ENCODE data around the gene SLC25A21. TPM values are rescaled to one million over a fixed set of nuclear protein-coding genes. Genes with fewer than 3 reads are reported as not detected.

The SLC25A21 gene
- total RNA-seq, 6 experiments from 2014 or later = 0.09 to 0.37 (median 0.18) TPM; not detected in 1

GRCh38 chr14:36810209-36810608, 362.2 kb downstream of the SLC25A21 start:
- ATAC-seq = no peak
- H3K4me3 ChIP-seq = no peak overlapping the region
- no peak overlapping the region for H3K27ac ChIP-seq
- intact Hi-C loops (cut with DNase I) = no loop called here
- H3K36me3 ChIP-seq = no peaks in the 10 kb centered on the region
- 45% methylated on average over 2 of the region's 2 CpGs for WGBS (ENCODE audit: insufficient coverage, low coverage, low lambda C conversion rate, missing lambda C conversion rate)
- H3K27me3 ChIP-seq = no peaks in the 10 kb centered on the region
- H3K4me1 ChIP-seq = no peaks in the 10 kb centered on the region
- DNase-seq = no peak
- TF ChIP-seq CTCF (IDR thresholded peaks at IDR 0.05) = no peak
- TF ChIP-seq POLR2A (IDR thresholded peaks at IDR 0.05) = no peak
- no peaks in the 10 kb centered on the region for H3K9me3 ChIP-seq

GRCh38 chr14:36807727-36808126, 364.7 kb downstream of the SLC25A21 start:
- Histone ChIP-seq H3K9me3 (no peaks in the 10 kb centered on the region), H3K27ac (no peak overlapping the region), H3K27me3 (no peaks in the 10 kb centered on the region), H3K36me3 (no peaks in the 10 kb centered on the region), H3K4me1 (no peaks in the 10 kb centered on the region), H3K4me3 (no peak overlapping the region)
- ATAC-seq (no peak), DNase-seq (no peak)
- TF ChIP-seq POLR2A (IDR thresholded peaks at IDR 0.05) (no peak), CTCF (IDR thresholded peaks at IDR 0.05) (no peak)
- WGBS (ENCODE audit: insufficient coverage, low coverage, low lambda C conversion rate, missing lambda C conversion rate) = 41% methylated on average over 4 of the region's 4 CpGs
- intact Hi-C loops (cut with DNase I) = no loop called here

GRCh38 chr14:36805131-36805559, 367.3 kb downstream of the SLC25A21 start:
- H3K27me3 ChIP-seq = no peaks in the 10 kb centered on the region
- ATAC-seq (no peak), DNase-seq (no peak)
- no peak overlapping the region for H3K27ac ChIP-seq
- intact Hi-C loops (cut with DNase I) = no loop called here
- WGBS (ENCODE audit: insufficient coverage, low coverage, low lambda C conversion rate, missing lambda C conversion rate) = 12% methylated on average over 5 of the region's 6 CpGs
- H3K36me3 ChIP-seq = no peaks in the 10 kb centered on the region
- no peaks in the 10 kb centered on the region for H3K4me1 ChIP-seq
- TF ChIP-seq CTCF (IDR thresholded peaks at IDR 0.05) (no peak), POLR2A (IDR thresholded peaks at IDR 0.05) (no peak)
- H3K4me3 ChIP-seq = no peak overlapping the region
- H3K9me3 ChIP-seq = no peaks in the 10 kb centered on the region

- no peak for DNase-seq
- H3K4me3 ChIP-seq = no peak overlapping the region
- no peak for ATAC-seq
- H3K9me3 ChIP-seq = no peaks in the 10 kb centered on the region
- TF ChIP-seq CTCF (IDR thresholded peaks at IDR 0.05) = no peak
- no peak for TF ChIP-seq POLR2A (IDR thresholded peaks at IDR 0.05)
- no peaks in the 10 kb centered on the region for H3K4me1 ChIP-seq
- no peaks in the 10 kb centered on the region for H3K36me3 ChIP-seq
- intact Hi-C loops (cut with DNase I) = no loop called here
- H3K27ac ChIP-seq = no peak overlapping the region
- no peaks in the 10 kb centered on the region for H3K27me3 ChIP-seq
- WGBS (ENCODE audit: insufficient coverage, low coverage, low lambda C conversion rate, missing lambda C conversion rate) = 67% methylated on average over 1 of the region's 1 CpG
These were observed 374.8 kb downstream of the SLC25A21 start for GRCh38 chr14:36797634-36798033.

- no peak overlapping the region for H3K27ac ChIP-seq
- DNase-seq = no peak
- ATAC-seq = no peak
- 48% methylated on average over 1 of the region's 1 CpG for WGBS (ENCODE audit: insufficient coverage, low coverage, low lambda C conversion rate, missing lambda C conversion rate)
- no peak for TF ChIP-seq CTCF (IDR thresholded peaks at IDR 0.05)
- TF ChIP-seq POLR2A (IDR thresholded peaks at IDR 0.05) = no peak
- no peaks in the 10 kb centered on the region for H3K36me3 ChIP-seq
- intact Hi-C loops (cut with DNase I) = no loop called here
- no peaks in the 10 kb centered on the region for H3K4me1 ChIP-seq
- H3K4me3 ChIP-seq = no peak overlapping the region
- no peaks in the 10 kb centered on the region for H3K27me3 ChIP-seq
- no peaks in the 10 kb centered on the region for H3K9me3 ChIP-seq
These were observed 381.0 kb downstream of the SLC25A21 start for GRCh38 chr14:36791402-36791801.
